H1 (cell line): ENCODE measurements around the gene ERCC6L. TPM values are rescaled to one million over a fixed set of nuclear protein-coding genes. Genes with fewer than 3 reads are reported as not detected.

Experiments
- CTCF ChIA-PET: fragments of 300-600 bp; sonication (Branson Sonifier 250); formaldehyde crosslinking; loops from one replicate; lab custom pipeline; 2021; ENCODE audit not compliant: partially characterized antibody; lab: Charles Lee
- POLR2A ChIA-PET: fragments of 300-600 bp; sonication (Branson Sonifier 250); formaldehyde crosslinking; loops from one replicate; lab custom pipeline; 2021; ENCODE audit warnings: inconsistent platforms; ENCODE audit not compliant: partially characterized antibody; lab: Charles Lee
- DNase-seq, 2 experiments: peaks; one replicate each; pipeline versions ENCODE4 v3.0.0 to v3.0.0-alpha.2; 2010 to 2022; ENCODE audit warnings: low spot score in 2 of 2, low read depth in 1 of 2, mixed read lengths in 1 of 2
- FAIRE-seq: peaks from 2 replicates; lab custom pipeline; 2011; peaks lifted over from hg19 to GRCh38; lab: Jason Lieb, UNC
- H2AFZ ChIP-seq: 2 replicates; pipeline ENCODE4 v1.8.1; 2012; ENCODE audit warnings: low read length, inconsistent platforms
- H2AK5ac ChIP-seq: 2 replicates; pipeline ENCODE4 v1.6.1; 2013; ENCODE audit warnings: low read depth, low read length
- H2BK120ac ChIP-seq: replicated peaks from 2 replicates; pipeline ENCODE3; 2013; ENCODE audit warnings: low read depth, low read length, inconsistent platforms
- H2BK12ac ChIP-seq: 2 replicates; pipeline ENCODE4 v1.6.1; 2013; ENCODE audit warnings: low read depth, low read length
- H2BK15ac ChIP-seq: 2 replicates; pipeline ENCODE4 v1.6.1; 2013; ENCODE audit warnings: low read length
- H2BK20ac ChIP-seq: 2 replicates; pipeline ENCODE4 v1.6.1; 2013; ENCODE audit warnings: low read length
- H2BK5ac ChIP-seq: 2 replicates; pipeline ENCODE4 v1.6.1; 2013; ENCODE audit warnings: low read depth, low read length
- H3K14ac ChIP-seq: 2 replicates; pipeline ENCODE4 v1.6.1; 2013; ENCODE audit warnings: inconsistent platforms; ENCODE audit not compliant: insufficient read length
- H3K18ac ChIP-seq: 2 replicates; pipeline ENCODE4 v1.6.1; 2013; ENCODE audit warnings: low read length; ENCODE audit errors: extremely low read depth
- H3K23ac ChIP-seq: 2 replicates; pipeline ENCODE4 v1.6.1; 2013; ENCODE audit warnings: inconsistent platforms; ENCODE audit not compliant: insufficient read length
- H3K23me2 ChIP-seq: 2 replicates; pipeline ENCODE4 v1.6.1; 2013; ENCODE audit warnings: low read depth, low read length
- H3K27ac ChIP-seq: 2 replicates; pipeline ENCODE4 v1.6.1; 2011; ENCODE audit warnings: low read depth, low read length, inconsistent platforms
- H3K27me3 ChIP-seq, 4 experiments: replicated peaks in 1 of 4; 1 replicate in 1 of 4; 2 replicates in 3 of 4; pipeline versions ENCODE4 v1.6.1 to v1.8.1; 2011 to 2013; ENCODE audit warnings: low read length in 3 of 4, mild to moderate bottlenecking in 3 of 4, inconsistent platforms in 2 of 4, mixed read lengths in 2 of 4, moderate library complexity in 1 of 4; ENCODE audit not compliant: control insufficient read depth in 3 of 4, insufficient read depth in 3 of 4; ENCODE audit errors: extremely low read depth in 1 of 4
- H3K36me3 ChIP-seq, 4 experiments: 2 replicates each; pipeline versions ENCODE4 v1.6.1 to v1.8.1; 2011 to 2013; ENCODE audit warnings: mild to moderate bottlenecking in 4 of 4, low read length in 3 of 4, moderate library complexity in 2 of 4, control low read depth in 1 of 4, inconsistent platforms in 1 of 4; ENCODE audit not compliant: insufficient read depth in 4 of 4, control insufficient read depth in 2 of 4
- H3K4ac ChIP-seq: replicated peaks from 2 replicates; pipeline ENCODE3; 2013; ENCODE audit warnings: low read length, low read depth, mixed read lengths, inconsistent platforms; ENCODE audit not compliant: insufficient read length
- H3K4me1 ChIP-seq, 4 experiments: replicated peaks in 1 of 4; 1 replicate in 1 of 4; 2 replicates in 3 of 4; pipeline versions ENCODE4 v1.6.1 to v1.8.1; 2011 to 2013; ENCODE audit warnings: low read length in 3 of 4, inconsistent platforms in 2 of 4, mixed read lengths in 1 of 4; ENCODE audit not compliant: insufficient read depth in 4 of 4, control insufficient read depth in 3 of 4
- H3K4me2 ChIP-seq, 2 experiments: 2 replicates each; pipeline versions ENCODE4 v1.6.1 to v1.8.1; 2011 to 2013; ENCODE audit warnings: low read depth in 2 of 2, low read length in 2 of 2, control low read depth in 1 of 2, inconsistent platforms in 1 of 2, mild to moderate bottlenecking in 1 of 2; ENCODE audit not compliant: insufficient read depth in 1 of 2
- H3K4me3 ChIP-seq, 4 experiments: fragments of 200-600, 300-600 bp in 1 of 4; sonication (generic), shearing (Covaris generic), sonication (Bioruptor Twin) in 1 of 4; 2 replicates each; pipeline versions ENCODE4 v1.5.1 to v1.8.1; 2011 to 2016; ENCODE audit warnings: low read length in 4 of 4, low read depth in 3 of 4, control low read depth in 2 of 4, inconsistent platforms in 2 of 4, mild to moderate bottlenecking in 2 of 4, mixed read lengths in 1 of 4, moderate library complexity in 1 of 4; ENCODE audit not compliant: insufficient read depth in 2 of 4; ENCODE audit errors: extremely low read depth in 1 of 4
- H3K56ac ChIP-seq: replicated peaks from 2 replicates; pipeline ENCODE3; 2013; ENCODE audit warnings: low read depth, mild to moderate bottlenecking, mixed read lengths, low read length, inconsistent platforms; ENCODE audit not compliant: insufficient read length
- H3K79me1 ChIP-seq: 2 replicates; pipeline ENCODE4 v1.6.1; 2013; ENCODE audit warnings: low read depth, low read length, control low read depth
- H3K79me2 ChIP-seq, 2 experiments: 2 replicates each; pipeline versions ENCODE4 v1.6.1 to v1.8.1; 2012 to 2013; ENCODE audit warnings: low read length in 2 of 2, mild to moderate bottlenecking in 2 of 2, inconsistent platforms in 1 of 2; ENCODE audit not compliant: insufficient read depth in 2 of 2, control insufficient read depth in 1 of 2
- H3K9ac ChIP-seq, 4 experiments: replicated peaks in 1 of 4; 1 replicate in 1 of 4; 2 replicates in 3 of 4; pipeline versions ENCODE4 v1.6.1 to v1.8.1; 2011 to 2013; ENCODE audit warnings: low read depth in 3 of 4, low read length in 3 of 4, control low read depth in 2 of 4, mild to moderate bottlenecking in 2 of 4, moderate library complexity in 2 of 4, inconsistent platforms in 1 of 4; ENCODE audit errors: extremely low read depth in 1 of 4
- H3K9me3 ChIP-seq, 2 experiments: 2 replicates each; pipeline versions ENCODE4 v1.6.1 to v1.8.1; 2012 to 2013; ENCODE audit warnings: mild to moderate bottlenecking in 2 of 2, moderate library complexity in 2 of 2, control low read depth in 1 of 2, inconsistent platforms in 1 of 2, low read depth in 1 of 2, low read length in 1 of 2, mixed read lengths in 1 of 2; ENCODE audit not compliant: insufficient read depth in 2 of 2
- H4K20me1 ChIP-seq, 2 experiments: replicated peaks in 1 of 2; 2 replicates each; pipeline versions ENCODE3 to v1.8.1; 2011 to 2013; ENCODE audit warnings: inconsistent platforms in 2 of 2, low read length in 2 of 2, mild to moderate bottlenecking in 1 of 2; ENCODE audit not compliant: insufficient read depth in 2 of 2, control insufficient read depth in 1 of 2
- H4K5ac ChIP-seq: 2 replicates; pipeline ENCODE4 v1.6.1; 2013; ENCODE audit warnings: low read length, low read depth, mixed read lengths, inconsistent platforms; ENCODE audit not compliant: insufficient read length
- H4K8ac ChIP-seq: 2 replicates; pipeline ENCODE4 v1.8.0; 2013; ENCODE audit warnings: mild to moderate bottlenecking, moderate library complexity, low read length, inconsistent platforms; ENCODE audit not compliant: insufficient read depth; ENCODE audit errors: extremely low read depth
- H4K91ac ChIP-seq: replicated peaks from 2 replicates; pipeline ENCODE3; 2013; ENCODE audit warnings: low read length, mixed read lengths, inconsistent platforms; ENCODE audit not compliant: insufficient read length
- HDAC6 ChIP-seq: IDR thresholded peaks from one replicate; pipeline ENCODE4 v1.7.1; 2012; ENCODE audit warnings: low read depth, mild to moderate bottlenecking, inconsistent platforms, low read length, moderate library complexity
- WGBS, 2 experiments: shearing (Covaris generic) in 1 of 2; methylation state at CpG; one replicate each; pipeline versions ENCODE4 v1.1.6 to v1.1.7; 2013 to 2015; ENCODE audit warnings: low lambda C conversion rate in 2 of 2, mixed read lengths in 2 of 2, inconsistent platforms in 1 of 2, low coverage in 1 of 2, missing lambda C conversion rate in 1 of 2; ENCODE audit not compliant: insufficient replicate concordance in 2 of 2, insufficient coverage in 1 of 2, insufficient read length in 1 of 2; ENCODE audit errors: extremely low coverage in 1 of 2, missing lambda C conversion rate in 1 of 2; 5-methylcytosine and 5-hydroxymethylcytosine counted together
- polyA plus RNA-seq, 7 experiments: library from polyadenylated mRNA; depleted of rRNA in 3 of 7; stranded (reverse) in 5 of 7; unstranded in 2 of 7; fragments of >200 nt in 5 of 7; fragments of 200-250 nt in 2 of 7; gene quantifications; 1 replicate in 5 of 7; 2 replicates in 1 of 7; 4 replicates in 1 of 7; pipeline versions ENCODE4 v1.2.1 to v1.2.3, GENCODE V29; 2011 to 2013; ENCODE audit warnings: missing spikeins in 2 of 7, mixed read lengths in 2 of 7
- total RNA-seq: library from RNA; stranded (reverse); fragmentation: NEBNext Ultra II Directional; extraction: Animal tissue kit (Norgen Biotek cat#: 25700); gene quantifications from 2 replicates; pipeline ENCODE4 v1.2.1, GENCODE V29; 2021

Gene ERCC6L
- total and polyA plus RNA-seq, 2 of the 8 experiments (the other 6 are each of a cell fraction or from before 2014, with no cell fraction given): 4.0 to 23.9 TPM

DNA sequence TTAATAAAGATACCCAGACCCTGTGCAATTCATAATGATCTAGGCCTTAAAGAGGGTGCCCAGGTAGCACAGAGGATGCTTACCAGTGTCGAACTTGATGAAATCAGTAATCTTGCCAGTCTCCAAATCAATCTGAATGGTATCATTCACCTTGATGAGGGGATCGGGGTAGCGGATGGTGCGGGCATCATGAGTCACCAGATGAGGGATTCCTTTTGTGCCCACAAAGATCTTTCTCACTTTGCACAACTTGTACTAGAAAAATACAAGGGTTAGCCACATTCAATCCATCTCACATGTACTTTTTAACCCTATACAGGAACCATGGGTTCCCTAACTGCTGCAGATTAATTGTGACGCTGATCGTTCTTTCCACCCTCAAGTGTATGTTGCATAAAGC lies 34.9 kb upstream of the ERCC6L start:
- Histone ChIP-seq H3K4me3 (no peak overlapping the region), H3K23ac (no peak overlapping the region), H3K18ac (no peak overlapping the region), H4K20me1 (peaks cover 0 to 16% of the 10 kb centered on the region in 2 experiments), H3K9me3 (no peaks in the 10 kb centered on the region), H2BK12ac (no peak overlapping the region), H3K9ac (no peak overlapping the region), H3K56ac (no peak overlapping the region), H3K4me1 (peaks cover 0 to 6% (median 0%) of the 10 kb centered on the region in 4 experiments; a peak in 2 of 7 replicates), H4K91ac (no peak overlapping the region), H3K4me2 (no peak overlapping the region; a peak in 1 of 4 replicates), H2BK20ac (no peak overlapping the region), H3K27me3 (no peaks in the 10 kb centered on the region), H4K5ac (no peak overlapping the region), H3K79me1 (no peaks in the 10 kb centered on the region), H2BK120ac (no peak overlapping the region), H3K79me2 (peaks cover 0 to 28% of the 10 kb centered on the region in 2 experiments; a peak in 3 of 4 replicates), H3K14ac (no peak overlapping the region), H2BK15ac (no peak overlapping the region), H3K36me3 (peaks cover 34 to 75% (median 62%) of the 10 kb centered on the region in 4 experiments), H2BK5ac (no peak overlapping the region), H3K4ac (no peak overlapping the region), H4K8ac (no peak overlapping the region), H3K23me2 (peaks cover 6% of the 10 kb centered on the region; the same call in 1 of the 2 replicates), H2AK5ac (no peak overlapping the region), H3K27ac (no peak overlapping the region), H2AFZ (no peak overlapping the region)
- ChIA-PET POLR2A (no interaction called here), CTCF (no interaction called here)
- no peak for DNase-seq
- 98% methylated on average over 5 of the region's 6 CpGs; no CpG with 5 or more reads in 1 of the 2 experiments for WGBS, 2 experiments
- no peak for FAIRE-seq
- TF ChIP-seq HDAC6: no peak
